K562 (cell line): Measurements from ENCODE around the gene GREB1. TPM values are rescaled to one million over a fixed set of nuclear protein-coding genes. Genes with fewer than 3 reads are reported as not detected.

Experiments used
- ATAC-seq: fragments of 200-7000 bp; cut with Tn5 transposase; 3 replicates; pipeline ENCODE4 v1.9.1; 2020; ENCODE audit warnings: moderate library complexity
- Bru-seq: library from RNA; stranded (reverse); fragments of 400-500 nt; gene quantifications from one replicate; lab custom pipeline; 2021; lab: Mats Ljungman, UMichigan
- BruChase-seq, 2 experiments: library from RNA; stranded (reverse); fragments of 400-500 nt; gene quantifications; one replicate each; lab custom pipeline; 2021; lab: Mats Ljungman, UMichigan
- BruUV-seq: library from RNA; stranded (reverse); fragments of 400-500 nt; replicated peaks from 2 replicates; lab custom pipeline; 2021; lab: Mats Ljungman, UMichigan
- CTCF ChIA-PET: fragments of 300-600 bp; formaldehyde crosslinking; extraction: SDS; loops from one replicate; lab custom pipeline; 2021; ENCODE audit warnings: low intra/inter-chr PET ratio; lab: Yijun Ruan, JAX
- POLR2A ChIA-PET: fragments of 300-600, 350-650 bp; sonication (Branson Sonifier 250); formaldehyde crosslinking; extraction: SDS; loops from one replicate; lab custom pipeline; 2021; ENCODE audit warnings: antibody characterized with exemption, inconsistent platforms; lab: Yijun Ruan, JAX
- DNase-seq, 4 experiments: peaks; one replicate each; pipeline versions ENCODE4 v3.0.0 to v3.0.0-alpha.2; 2011 to 2018; ENCODE audit warnings: low spot score in 3 of 4, mixed read lengths in 3 of 4; ENCODE audit errors: extremely low read depth in 1 of 4
- FAIRE-seq: peaks from 2 replicates; lab custom pipeline; 2011; peaks lifted over from hg19 to GRCh38; lab: Jason Lieb, UNC
- H2AFZ ChIP-seq: 2 replicates; pipeline ENCODE4 v1.6.0; 2011; ENCODE audit warnings: low read depth, low read length, control low read depth, inconsistent platforms
- H3K27ac ChIP-seq: fragments of 200-600 bp; 3 replicates; pipeline ENCODE4 v1.8.0; 2011; ENCODE audit warnings: low read depth, mild to moderate bottlenecking, control low read depth, inconsistent platforms, low read length, moderate library complexity, mixed read lengths; ENCODE audit errors: extremely low read depth
- H3K27me3 ChIP-seq, 2 experiments: fragments of 300-600 bp in 1 of 2; 2 replicates in 1 of 2; 3 replicates in 1 of 2; pipeline versions ENCODE4 v1.6.0 to v1.8.0; 2011; ENCODE audit warnings: inconsistent platforms in 2 of 2, low read length in 2 of 2, mild to moderate bottlenecking in 1 of 2, mixed read lengths in 1 of 2, moderate library complexity in 1 of 2; ENCODE audit not compliant: control insufficient read depth in 2 of 2, insufficient read depth in 2 of 2
- H3K36me3 ChIP-seq: fragments of 300-600 bp; 3 replicates; pipeline ENCODE4 v1.8.0; 2011; ENCODE audit warnings: mild to moderate bottlenecking, low read length, inconsistent platforms; ENCODE audit not compliant: control insufficient read depth, insufficient read depth
- H3K4me1 ChIP-seq, 2 experiments: fragments of 200-600 bp in 1 of 2; replicated peaks in 1 of 2; 2 replicates in 1 of 2; 3 replicates in 1 of 2; pipeline versions ENCODE4 v1.5.1 to v1.8.0; 2011; ENCODE audit warnings: inconsistent platforms in 2 of 2, low read length in 2 of 2, mild to moderate bottlenecking in 1 of 2, mixed read lengths in 1 of 2, moderate library complexity in 1 of 2; ENCODE audit not compliant: control insufficient read depth in 2 of 2, insufficient read depth in 2 of 2
- H3K4me2 ChIP-seq: 2 replicates; pipeline ENCODE4 v1.6.1; 2011; ENCODE audit warnings: low read length, control low read depth, inconsistent platforms, mixed read lengths; ENCODE audit not compliant: insufficient read depth
- H3K4me3 ChIP-seq: fragments of 200-600 bp; sonication (generic), shearing (Covaris generic); 2 replicates; pipeline ENCODE4 v1.5.1; 2016; ENCODE audit warnings: control low read depth, inconsistent platforms
- H3K79me2 ChIP-seq: fragments of 200-600 bp; 3 replicates; pipeline ENCODE4 v1.8.0; 2011; ENCODE audit warnings: low read length, inconsistent platforms; ENCODE audit not compliant: control insufficient read depth, insufficient read depth
- H3K9ac ChIP-seq, 2 experiments: 2 replicates each; pipeline versions ENCODE4 v1.6.0 to v1.6.1; 2011; ENCODE audit warnings: low read depth in 2 of 2, low read length in 2 of 2, control low read depth in 1 of 2, inconsistent platforms in 1 of 2, mild to moderate bottlenecking in 1 of 2, mixed read lengths in 1 of 2; ENCODE audit not compliant: insufficient read depth in 1 of 2
- H3K9me1 ChIP-seq: one replicate; pipeline ENCODE4 v1.6.0; 2011; ENCODE audit warnings: inconsistent platforms, mild to moderate bottlenecking, low read length, moderate library complexity; ENCODE audit not compliant: control insufficient read depth, insufficient read depth
- H3K9me3 ChIP-seq: replicated peaks from 2 replicates; pipeline ENCODE4 v1.5.1; 2011; ENCODE audit warnings: low read depth, low read length, inconsistent platforms; ENCODE audit not compliant: control insufficient read depth, insufficient read depth
- H4K20me1 ChIP-seq: replicated peaks from 2 replicates; pipeline ENCODE4 v1.6.1; 2011; ENCODE audit warnings: low read length, inconsistent platforms, mixed read lengths; ENCODE audit not compliant: control insufficient read depth, insufficient read depth
- CEBPB ChIP-seq: fragments of 450-650 bp; IDR thresholded peaks from 2 replicates; pipeline ENCODE4 v1.6.1; 2016; ENCODE audit warnings: missing genetic modification characterization, missing compliant biosample characterization
- CEBPG ChIP-seq, 3 experiments: fragments of 200-800 bp in 1 of 3; sonication (Bioruptor generic) in 1 of 3; sonication (generic) in 1 of 3; formaldehyde crosslinking in 1 of 3; IDR thresholded peaks in 2 of 3; conservative IDR thresholded peaks in 1 of 3; 2 replicates each; pipeline versions ENCODE4 v1.6.1 to v1.8.0; 2016 to 2022; ENCODE audit warnings: missing compliant biosample characterization in 2 of 3, missing genetic modification characterization in 2 of 3, mild to moderate bottlenecking in 1 of 3, missing genetic modification reagents in 1 of 3
- CXXC5 ChIP-seq: fragments of 250-450 bp; sonication (Bioruptor Pico); IDR thresholded peaks from 2 replicates; pipeline ENCODE4 v1.8.0; 2022; ENCODE audit warnings: inconsistent platforms, mild to moderate bottlenecking, moderate library complexity
- ESRRA ChIP-seq: fragments of 450-650 bp; IDR thresholded peaks from 2 replicates; pipeline ENCODE4 v1.6.1; 2014; ENCODE audit warnings: low read depth, mild to moderate bottlenecking, moderate library complexity, borderline replicate concordance
- RHOXF2B ChIP-seq: fragments of 250-450 bp; sonication (Bioruptor Pico); conservative IDR thresholded peaks from 2 replicates; pipeline ENCODE4 v1.5.1; 2021
- ZNF224 ChIP-seq: sonication (generic); formaldehyde crosslinking; IDR thresholded peaks from 2 replicates; pipeline ENCODE4 v1.8.0; 2022; ENCODE audit warnings: mild to moderate bottlenecking, missing genetic modification reagents
- WGBS: fragments of 100-300 bp; shearing (Covaris generic); methylation state at CpG from one replicate; pipeline ENCODE4 v1.1.6; 2016; ENCODE audit warnings: low coverage, mixed read lengths; ENCODE audit not compliant: insufficient coverage; ENCODE audit errors: missing lambda C conversion rate; 5-methylcytosine and 5-hydroxymethylcytosine counted together
- in situ Hi-C: fragments of 300-500 bp; cut with MboI; formaldehyde crosslinking; loops from 4 replicates; pipeline ENCODE4 v1.15.0; 2018; ENCODE audit warnings: inconsistent platforms, mixed read lengths
- intact Hi-C: fragments of 100-400 bp; cut with micrococcal nuclease; formaldehyde crosslinking; loops from 2 replicates; pipeline ENCODE4 v1.14.2; 2022
- long read RNA-seq, 3 experiments: library from polyadenylated mRNA in 2 of 3; library from RNA in 1 of 3; unstranded in 2 of 3; stranded (forward) in 1 of 3; transcript quantifications; one replicate each; pipeline ENCODE4 v2.0.0, GENCODE V29; 2019 to 2022
- polyA minus RNA-seq, 3 experiments: library from RNA; depleted of rRNA, polyadenylated mRNA; stranded (reverse); fragments of >200 nt; gene quantifications; 2 replicates each; pipeline ENCODE4 v1.2.3, GENCODE V29; 2011
- polyA plus RNA-seq, 8 experiments: library from polyadenylated mRNA; depleted of rRNA in 4 of 8; stranded (reverse) in 5 of 8; unstranded in 3 of 8; fragments of >200 nt; fragmentation: Nextera tagmentation in 2 of 8; fragmentation: Illumina TruSeq in 1 of 8; extraction: Ambion mirVana in 2 of 8; extraction: Trizol in 1 of 8; gene quantifications; 2 replicates each; pipeline versions ENCODE4 v1.2.1 to v1.2.3, GENCODE V29; 2011 to 2014; ENCODE audit warnings: inconsistent platforms in 1 of 8, missing spikeins in 1 of 8
- total RNA-seq, 7 experiments: library from RNA; depleted of rRNA in 6 of 7; stranded (reverse); fragments of >200 nt in 6 of 7; fragmentation: Illumina TruSeq in 2 of 7; extraction: Trizol in 2 of 7; gene quantifications; 2 replicates each; pipeline versions ENCODE4 v1.2.1 to v1.2.3, GENCODE V29; 2011 to 2021; ENCODE audit warnings: low replicate concordance in 1 of 7

Gene GREB1
- total RNA-seq (2011; cell fraction: chromatin; rRNA removed; ENCODE audit: low replicate concordance), result 0.21 and 0.90 TPM in 2 replicates
- total RNA-seq (2011; cell fraction: nucleolus; rRNA removed), result 0.33 and 1.2 TPM in 2 replicates
- total RNA-seq (2011; cell fraction: nucleoplasm; rRNA removed), result not detected in 2 replicates
- total RNA-seq (2014; rRNA removed) (0.65 TPM in 1 of 2 replicates, not detected in the other), total RNA-seq (2014; rRNA removed; fragmentation: Illumina TruSeq; extraction: Trizol) (0.44 TPM in 1 of 2 replicates, not detected in the other), total RNA-seq (2015; rRNA removed; fragmentation: Illumina TruSeq; extraction: Trizol) (0.07 and 0.19 TPM in 2 replicates), total RNA-seq (2021) (0.42 and 1.3 TPM in 2 replicates), polyA plus RNA-seq (2011; rRNA removed) (0.07 and 0.22 TPM in 2 replicates), polyA plus RNA-seq (2014; fragmentation: Illumina TruSeq; extraction: Trizol) (0.07 and 0.09 TPM in 2 replicates), polyA plus RNA-seq (2014; fragmentation: Nextera tagmentation; extraction: Ambion mirVana) (under 1 TPM; 0.04 to 0.11 TPM), polyA plus RNA-seq (2014; rRNA removed) (0.58 and 0.86 TPM in 2 replicates), polyA minus RNA-seq (2011; rRNA and poly(A)+ RNA removed) (not detected in 2 replicates), Bru-seq, nascent RNA (percentile 14 among the genes with signal in this experiment), BruChase-seq, experiment 1, labeled RNA remaining after a 2-hour chase (percentile 12 among the genes with signal in this experiment), BruChase-seq, experiment 2, labeled RNA remaining after a 6-hour chase (percentile 10 among the genes with signal in this experiment)
- polyA plus RNA-seq (2011; cell fraction: cytosol; rRNA removed), result 0.15 and 0.21 TPM in 2 replicates
- 0.04 and 0.13 TPM in 2 replicates for polyA plus RNA-seq (2011; cell fraction: nucleus; rRNA removed)
- 0.15 and 0.16 TPM in 2 replicates for polyA plus RNA-seq (2012)
- polyA minus RNA-seq (2011; cell fraction: cytosol; rRNA and poly(A)+ RNA removed), result not detected in 2 replicates
- polyA minus RNA-seq (2011; cell fraction: nucleus; rRNA and poly(A)+ RNA removed), result not detected in 2 replicates
- long read RNA-seq, experiment 1, result 0 reads
- long read RNA-seq, experiment 2, partial matches to known transcripts, result 0 of 1 reads
- long read RNA-seq, experiment 2, other reads (novel, unspliced or antisense), result 1 of 1 reads
- long read RNA-seq, experiment 3, result 0 reads

- peaks cover 30 to 48% of the 10 kb centered on the region in 2 experiments for H3K27me3 ChIP-seq
- no peak within 1 kb of the TSS for H2AFZ ChIP-seq
- ATAC-seq, result no peak
- H3K9me1 ChIP-seq, result no peaks in the 10 kb centered on the region
- WGBS, result under 1% methylated on average over 9 of the region's 9 CpGs
- no peaks in the 10 kb centered on the region; the same call in 1 of the 2 replicates for H4K20me1 ChIP-seq
- H3K4me3 ChIP-seq, result no peak within 1 kb of the TSS
- ChIA-PET POLR2A (no interaction called here), CTCF (no interaction called here)
- no peak within 1 kb of the TSS for H3K4me2 ChIP-seq
- DNase-seq, result no peak
- no peaks in the 10 kb centered on the region for H3K36me3 ChIP-seq
- no peaks in the 10 kb centered on the region for H3K9me3 ChIP-seq
- no peak within 1 kb of the TSS for H3K27ac ChIP-seq
- in situ Hi-C loops (no loop called here), intact Hi-C loops (loop anchor here (2.0 kb wide), 2 partner anchors 51 to 55 kb away; no protein-coding TSS in a partner anchor)
- no TSS peak for BruUV-seq
- no peak for FAIRE-seq
- no peaks in the 10 kb centered on the region; a peak in 1 of 5 replicates for H3K4me1 ChIP-seq
- H3K79me2 ChIP-seq, result no peaks in the 10 kb centered on the region
- no peak for TF ChIP-seq ESRRA
- no peak for TF ChIP-seq CEBPG (CRISPR knock-in tag; IDR thresholded peaks at IDR 0.05)
- peak; percentile 70 to 85 for TF ChIP-seq CEBPG (tag; conservative IDR thresholded peaks at IDR 0.05 in 1 of 2, IDR thresholded peaks at IDR 0.05 in 1 of 2)
- peak; percentile 62; the same call in 1 of the 2 replicates for TF ChIP-seq CEBPB (tag)
- TF ChIP-seq RHOXF2B (CRISPR knock-in tag), result no peak
- no peak for TF ChIP-seq CXXC5
- TF ChIP-seq ZNF224, result no peak
- no peak within 1 kb of the TSS for H3K9ac ChIP-seq
These were observed at the start of gene GREB1 for GRCh38 chr2:11533278-11534070. GREB1 (plus strand) TSS chr2:11534045; CDS start chr2:11556615, 22,570 bp downstream.
